GM12878 (cell line): Measurements from ENCODE around the gene PANX2. TPM values are rescaled to one million over a fixed set of nuclear protein-coding genes. Genes with fewer than 3 reads are reported as not detected.

ENCODE experiments used
- ASH2L ChIP-seq: fragments of 300-600, 200-600 bp; sonication (generic); IDR thresholded peaks from 2 replicates; pipeline ENCODE4 v1.6.1; 2017; ENCODE audit warnings: low read depth, mild to moderate bottlenecking, borderline replicate concordance
- ATF3 ChIP-seq: IDR thresholded peaks from 2 replicates; pipeline ENCODE4 v1.6.1; 2011; ENCODE audit warnings: low read depth, mild to moderate bottlenecking, low read length, moderate library complexity, borderline replicate concordance; ENCODE audit errors: extremely low read depth
- BACH1 ChIP-seq: fragments of 450-650 bp; IDR thresholded peaks from 2 replicates; pipeline ENCODE4 v1.6.1; 2017; ENCODE audit warnings: mild to moderate bottlenecking, borderline replicate concordance
- BRCA1 ChIP-seq: IDR thresholded peaks from 2 replicates; pipeline ENCODE4 v1.6.1; 2011; ENCODE audit warnings: low read depth, low read length, improper control_type of control experiment
- CHD2 ChIP-seq: IDR thresholded peaks from 2 replicates; pipeline ENCODE4 v1.6.1; 2011; ENCODE audit warnings: low read depth, low read length, improper control_type of control experiment, borderline replicate concordance
- CUX1 ChIP-seq: IDR thresholded peaks from 2 replicates; pipeline ENCODE4 v1.6.1; 2012; ENCODE audit warnings: improper control_type of control experiment, low read depth, low read length; ENCODE audit not compliant: insufficient replicate concordance
- E2F8 ChIP-seq: fragments of 450-650 bp; IDR thresholded peaks from 2 replicates; pipeline ENCODE4 v1.6.1; 2018; ENCODE audit warnings: mild to moderate bottlenecking, low read depth, moderate library complexity; ENCODE audit not compliant: partially characterized antibody
- EZH2 ChIP-seq: IDR thresholded peaks from 2 replicates; pipeline ENCODE4 v1.6.1; 2012; ENCODE audit warnings: low read depth, mild to moderate bottlenecking, control low read depth, inconsistent platforms, low read length, borderline replicate concordance; ENCODE audit not compliant: control insufficient read depth
- HDAC6 ChIP-seq: fragments of 200-600 bp; sonication (generic); IDR thresholded peaks from one replicate; pipeline ENCODE4 v1.8.0; 2017; ENCODE audit warnings: antibody characterized with exemption; ENCODE audit not compliant: unreplicated experiment
- IKZF2 ChIP-seq, 2 experiments: fragments of 450-650 bp; IDR thresholded peaks; 2 replicates each; pipeline ENCODE4 v1.6.1; 2017; ENCODE audit warnings: mild to moderate bottlenecking in 2 of 2, moderate library complexity in 2 of 2
- JUNB ChIP-seq: IDR thresholded peaks from 2 replicates; pipeline ENCODE4 v1.6.1; 2016; ENCODE audit warnings: antibody characterized with exemption, mild to moderate bottlenecking
- KLF5 ChIP-seq: fragments of 450-650 bp; IDR thresholded peaks from 2 replicates; pipeline ENCODE4 v1.6.1; 2014; ENCODE audit warnings: mild to moderate bottlenecking; ENCODE audit not compliant: partially characterized antibody
- MTA3 ChIP-seq: IDR thresholded peaks from 2 replicates; pipeline ENCODE4 v1.6.1; 2012; ENCODE audit warnings: low read length, inconsistent platforms, borderline replicate concordance
- MXI1 ChIP-seq: fragments of 150-350 bp; IDR thresholded peaks from 2 replicates; pipeline ENCODE4 v1.6.1; 2011; ENCODE audit warnings: low read depth, mild to moderate bottlenecking, inconsistent platforms, low read length, improper control_type of control experiment
- NFYA ChIP-seq: IDR thresholded peaks from 2 replicates; pipeline ENCODE4 v1.6.1; 2011; ENCODE audit warnings: low read depth, mild to moderate bottlenecking, low read length, improper control_type of control experiment, borderline replicate concordance
- PAX8 ChIP-seq: fragments of 450-650 bp; IDR thresholded peaks from 2 replicates; pipeline ENCODE4 v1.6.1; 2017; ENCODE audit warnings: mild to moderate bottlenecking, moderate library complexity
- POU2F2 ChIP-seq: IDR thresholded peaks from 3 replicates; pipeline ENCODE4 v1.6.1; 2011; ENCODE audit warnings: low read depth, mild to moderate bottlenecking, low read length, borderline replicate concordance
- SIN3A ChIP-seq: IDR thresholded peaks from 2 replicates; pipeline ENCODE4 v1.6.1; 2012; ENCODE audit warnings: low read depth, low read length, improper control_type of control experiment
- TCF3 ChIP-seq: IDR thresholded peaks from 2 replicates; pipeline ENCODE4 v1.6.1; 2012; ENCODE audit warnings: low read depth, mild to moderate bottlenecking, low read length, borderline replicate concordance; ENCODE audit not compliant: insufficient read depth
- TCF7 ChIP-seq: IDR thresholded peaks from 2 replicates; pipeline ENCODE4 v1.6.1; 2014; ENCODE audit warnings: antibody characterized with exemption, borderline replicate concordance
- ZBED1 ChIP-seq: IDR thresholded peaks from 2 replicates; pipeline ENCODE4 v1.6.1; 2016; ENCODE audit warnings: borderline replicate concordance
- ZNF384 ChIP-seq: IDR thresholded peaks from 2 replicates; pipeline ENCODE4 v1.6.1; 2012; ENCODE audit warnings: low read depth, mild to moderate bottlenecking, low read length, improper control_type of control experiment, borderline replicate concordance
- polyA plus RNA-seq, 11 experiments: library from polyadenylated mRNA; depleted of rRNA in 4 of 11; unstranded in 6 of 11; stranded (reverse) in 5 of 11; fragments of >200 nt; fragmentation: Nextera tagmentation in 4 of 11; fragmentation: Illumina TruSeq in 1 of 11; extraction: Ambion mirVana in 4 of 11; extraction: Trizol in 1 of 11; gene quantifications; 1 replicate in 1 of 11; 2 replicates in 10 of 11; pipeline versions ENCODE4 v1.2.1 to v1.2.3, GENCODE V29; 2011 to 2016; ENCODE audit warnings: inconsistent platforms in 2 of 11, missing spikeins in 2 of 11, low read depth in 1 of 11
- total RNA-seq, 4 experiments: library from RNA; depleted of rRNA in 3 of 4; stranded (reverse); fragments of >200 nt in 3 of 4; fragmentation: Illumina TruSeq in 1 of 4; extraction: Trizol in 1 of 4; gene quantifications; 2 replicates each; pipeline versions ENCODE4 v1.2.1 to v1.2.3, GENCODE V29; 2013 to 2021

Gene PANX2
- total and polyA plus RNA-seq, 10 of the 15 experiments (the other 5 are each of a cell fraction or from before 2014, with no cell fraction given): 0.04 to 0.44 (median 0.17) TPM; not detected in 5

- 0 out of 2 replicates have a peak, but pooled peaks have one; percentile 9 for TF ChIP-seq SIN3A
- TF ChIP-seq PAX8: no peak
- TF ChIP-seq TCF7: no peak
- 0 out of 2 replicates have a peak, but pooled peaks have one; percentile 10 for TF ChIP-seq BACH1
- peak; percentile 44; the same call in 1 of the 3 replicates for TF ChIP-seq POU2F2
- TF ChIP-seq E2F8: no peak
- no peak; the same call in 1 of the 2 replicates for TF ChIP-seq MXI1
- 0 out of 2 replicates have a peak, but pooled peaks have one; percentile 49 for TF ChIP-seq ASH2L
- TF ChIP-seq JUNB: peak; percentile 24; the same call in 1 of the 2 replicates
- no peak for TF ChIP-seq BRCA1
- TF ChIP-seq MTA3: no peak
- TF ChIP-seq TCF3: peak; percentile 93
- 0 out of 4 replicates have a peak, but pooled peaks of 1 of the 2 experiments have one; percentile 6 for TF ChIP-seq IKZF2 (IDR thresholded peaks at IDR 0.05)
- no peak for TF ChIP-seq EZH2
- TF ChIP-seq CUX1: no peak
- peak; percentile 39; the same call in 1 of the 2 replicates for TF ChIP-seq ZBED1
- no peak for TF ChIP-seq KLF5
- TF ChIP-seq ATF3: no peak
- TF ChIP-seq NFYA: no peak
- TF ChIP-seq HDAC6: peak; percentile 68
- TF ChIP-seq ZNF384: no peak
- TF ChIP-seq CHD2: no peak
Observed at GRCh38 chr22:50190941-50191741, 20.6 kb downstream of the PANX2 start (continued).
